ENCODE data around the gene SMG5.

The SMG5 gene

DNA sequence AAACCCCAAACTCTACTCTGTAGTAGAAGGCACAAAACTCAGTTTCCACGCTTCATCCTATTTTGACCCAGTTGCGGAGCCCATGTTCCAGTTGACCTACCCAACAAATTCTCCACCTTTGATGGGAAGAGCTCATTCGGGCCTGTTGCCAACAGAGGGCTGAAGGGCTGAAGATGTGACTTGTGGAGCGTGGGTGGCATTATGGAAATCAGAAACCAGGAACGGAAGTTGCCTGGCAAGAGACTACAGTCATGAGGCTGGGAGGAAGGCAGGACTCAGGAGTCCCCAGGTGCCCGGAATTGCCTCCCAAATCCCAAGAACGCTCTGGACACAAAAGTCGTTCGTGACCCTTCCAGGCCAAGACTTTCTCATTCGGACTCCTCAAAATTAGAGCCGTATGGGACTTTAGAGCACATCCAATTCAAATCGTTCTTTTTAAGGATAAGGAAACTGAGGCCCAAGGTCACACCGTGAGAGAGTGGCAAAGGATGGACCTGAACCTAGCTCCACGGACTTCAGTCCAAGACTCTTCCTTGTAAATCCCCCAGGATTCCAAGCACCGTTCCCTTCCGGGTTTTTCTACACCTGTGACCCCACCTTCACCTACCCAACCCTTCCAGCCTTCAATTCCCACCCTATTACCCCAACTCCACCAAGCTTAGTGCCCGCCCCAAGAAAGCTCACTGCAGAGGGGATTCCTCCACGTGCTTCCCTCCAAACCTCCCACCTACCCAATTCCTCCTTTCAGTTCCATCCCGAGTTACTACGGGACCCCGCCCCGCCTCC lies 739 bp downstream of the SMG5 start:
- DNase-seq (ENCODE audit: low read depth in 2 of 2), result no peak

GRCh38 chr1:156281281-156281680 lies 1.3 kb downstream of the SMG5 start:
- DNase-seq (ENCODE audit: low read depth in 2 of 2), result peak; percentile 19

- DNase-seq (ENCODE audit: low read depth in 2 of 2), result no peak
Observed at GRCh38 chr1:156279837-156280236, 2.8 kb downstream of the SMG5 start.

- no peak for DNase-seq (ENCODE audit: low read depth in 2 of 2)
Observed at GRCh38 chr1:156276966-156277381, 5.7 kb downstream of the SMG5 start.

DNA sequence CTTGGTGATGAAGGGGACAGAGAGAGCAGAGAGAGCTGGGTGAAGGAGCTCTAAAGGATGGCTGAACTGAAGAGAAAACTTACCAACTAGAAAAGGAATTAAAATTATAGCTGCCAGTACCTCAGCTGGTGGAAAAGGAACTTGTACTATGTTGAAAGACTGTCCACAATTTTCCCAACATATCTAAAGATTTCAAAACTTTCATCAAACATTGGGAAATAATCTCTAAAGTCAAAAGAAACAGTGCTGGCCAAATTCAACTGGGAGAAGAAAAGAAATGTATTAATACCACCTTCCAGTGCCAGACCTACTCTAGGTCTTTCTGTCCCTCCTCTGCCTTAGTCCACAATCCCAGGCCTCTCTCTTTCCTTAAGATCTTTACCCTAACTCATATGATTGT lies 6.1 kb downstream of the SMG5 start:
- no peak for DNase-seq (ENCODE audit: low read depth in 2 of 2)

- DNase-seq (ENCODE audit: low read depth in 2 of 2), result no peak
Observed at GRCh38 chr1:156270314-156270713, 12.3 kb downstream of the SMG5 start.

DNA sequence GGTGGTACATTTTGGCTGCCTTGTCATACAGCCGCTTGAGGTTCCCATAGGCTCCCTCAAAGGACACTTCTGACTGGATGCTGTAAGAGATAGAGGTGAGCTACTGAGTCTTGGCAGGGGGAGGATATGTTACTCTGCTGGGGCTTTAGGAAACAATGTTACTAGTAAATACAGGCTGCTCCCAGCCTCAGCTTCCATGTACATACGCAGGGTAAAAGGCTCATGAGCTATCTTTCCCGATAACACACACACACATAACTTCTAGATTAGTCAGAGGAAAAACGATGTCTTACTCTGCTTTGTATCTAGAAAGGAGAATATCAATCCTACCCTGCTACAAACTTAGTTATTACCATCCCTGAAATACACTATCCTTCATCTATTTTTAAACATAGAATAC lies 14.3 kb downstream of the SMG5 start:
- DNase-seq (ENCODE audit: low read depth in 2 of 2), result no peak

DNA sequence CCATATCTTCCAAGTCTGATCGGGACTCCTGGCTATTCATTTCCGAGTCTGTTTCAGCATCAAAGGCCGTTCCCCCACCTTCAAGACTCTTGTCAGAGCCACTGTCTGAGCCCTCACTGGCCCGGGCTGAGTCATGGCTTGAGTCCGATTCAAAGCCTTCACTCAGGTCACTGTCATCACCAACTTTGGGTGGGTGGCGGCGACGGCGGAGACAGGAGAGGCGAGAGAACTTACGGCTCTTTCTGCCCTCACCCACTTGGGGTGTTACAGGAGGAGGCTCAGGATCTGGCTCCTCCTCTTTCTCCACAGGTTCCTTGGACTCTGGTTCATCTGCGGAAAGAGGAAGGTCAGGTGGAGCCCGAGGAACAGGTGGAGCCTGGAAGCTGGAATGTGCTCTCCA lies 16.6 kb downstream of the SMG5 start:
- no peak for DNase-seq (ENCODE audit: low read depth in 2 of 2)

- no peak for DNase-seq (ENCODE audit: low read depth in 2 of 2)
Observed at GRCh38 chr1:156263288-156263655, 19.4 kb downstream of the SMG5 start.

DNA sequence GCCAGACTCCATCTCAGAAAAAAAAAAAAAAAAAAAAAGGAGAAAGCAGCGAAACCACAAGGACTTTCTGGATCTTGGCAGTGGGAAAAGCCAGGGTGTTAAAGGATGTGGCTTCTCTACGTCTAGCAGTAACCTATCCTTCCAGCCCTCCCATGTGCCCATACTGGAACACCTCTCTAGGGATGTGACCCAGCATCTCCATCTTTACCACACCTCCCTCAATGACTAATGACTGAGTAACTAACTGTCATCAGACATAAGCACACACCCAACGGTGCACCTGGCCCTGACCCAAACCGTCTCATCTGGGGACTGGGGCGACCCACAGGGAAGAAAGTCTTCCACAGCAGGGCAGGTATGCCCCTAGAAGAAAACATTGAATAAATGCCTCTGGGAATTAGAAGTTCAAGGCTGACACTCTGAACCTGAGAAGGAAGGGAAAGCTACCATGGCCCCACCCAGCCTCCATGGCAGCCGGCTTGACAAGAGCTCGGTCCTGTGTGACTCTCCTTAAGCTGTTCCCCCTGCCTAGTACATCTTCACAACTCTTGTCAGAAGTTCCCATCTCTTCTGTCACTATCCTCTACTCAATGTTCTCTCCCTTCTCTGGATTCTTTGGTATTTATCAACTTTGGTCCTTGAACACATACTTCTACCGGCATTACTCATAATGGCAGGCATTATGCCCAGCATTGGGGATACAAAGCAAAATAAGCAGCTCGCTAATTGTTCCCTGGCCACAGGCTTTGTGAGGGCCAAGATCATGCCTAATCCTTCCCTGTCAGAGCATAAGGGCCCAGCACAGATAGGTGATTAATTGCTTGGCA lies 20.0 kb downstream of the SMG5 start:
- DNase-seq (ENCODE audit: low read depth in 2 of 2), result no peak

GRCh38 chr1:156260896-156261295 lies 21.7 kb downstream of the SMG5 start:
- DNase-seq (ENCODE audit: low read depth in 2 of 2), result no peak

DNA sequence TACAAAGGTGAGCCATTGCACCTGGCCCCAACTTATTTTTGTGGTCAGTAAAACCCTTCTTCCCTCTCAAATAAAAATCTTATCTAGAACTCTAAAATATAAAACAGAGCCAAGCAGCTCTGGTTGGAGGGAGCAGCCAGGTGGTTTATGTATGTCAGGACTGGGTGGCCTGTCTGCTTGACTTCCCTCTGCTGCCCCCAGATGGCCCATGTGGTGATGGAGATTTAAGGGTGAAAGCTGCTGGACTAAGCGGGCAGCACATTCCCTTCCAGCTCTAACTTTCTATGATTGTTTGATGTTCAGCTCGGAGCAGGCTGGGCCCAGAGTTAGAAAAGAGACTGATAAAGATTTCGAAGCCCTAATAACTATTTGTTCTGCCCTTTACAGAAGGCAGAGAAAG lies 22.8 kb downstream of the SMG5 start:
- DNase-seq (ENCODE audit: low read depth in 2 of 2), result no peak

DNA sequence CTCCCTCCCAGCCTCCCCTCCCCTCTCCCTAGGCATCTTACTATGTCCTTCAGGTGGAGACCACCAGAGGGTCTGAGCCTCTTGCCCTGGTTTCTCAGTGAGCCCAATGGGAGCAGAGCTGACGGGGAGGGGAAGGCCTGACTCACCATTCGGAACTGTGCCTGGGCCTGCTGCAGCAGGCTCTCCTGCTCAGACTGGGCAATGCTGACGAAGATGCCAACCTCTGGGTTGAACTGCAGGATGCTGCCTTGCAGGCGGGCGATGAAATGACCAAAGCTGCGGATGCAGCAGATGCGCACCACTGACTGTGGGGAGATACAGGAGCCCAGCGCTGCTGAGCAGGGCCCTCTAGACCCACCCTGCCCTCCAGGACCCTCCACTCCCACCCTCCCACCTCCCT lies 23.8 kb downstream of the SMG5 start:
- DNase-seq (ENCODE audit: low read depth in 2 of 2), result no peak

DNA sequence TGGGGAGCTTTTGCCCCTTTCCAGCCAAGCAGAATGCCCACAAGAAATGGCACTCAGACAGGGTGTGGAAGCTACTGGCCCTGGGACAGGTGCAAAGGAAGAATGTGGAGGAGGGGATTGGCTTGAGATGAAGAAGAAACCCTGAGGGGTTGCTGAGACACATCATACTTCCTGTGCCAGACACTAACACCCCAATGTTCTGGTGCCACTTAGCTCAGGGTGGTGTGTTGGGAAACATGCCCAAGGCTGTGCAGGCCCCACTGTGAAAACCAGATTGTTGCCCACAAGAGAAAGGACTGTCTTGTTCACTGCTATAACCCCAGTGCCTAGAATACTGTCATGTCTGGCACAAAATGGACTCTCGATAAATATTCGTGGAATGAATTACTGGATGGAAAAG lies 24.9 kb downstream of the SMG5 start:
- DNase-seq (ENCODE audit: low read depth in 2 of 2), result no peak

DNA sequence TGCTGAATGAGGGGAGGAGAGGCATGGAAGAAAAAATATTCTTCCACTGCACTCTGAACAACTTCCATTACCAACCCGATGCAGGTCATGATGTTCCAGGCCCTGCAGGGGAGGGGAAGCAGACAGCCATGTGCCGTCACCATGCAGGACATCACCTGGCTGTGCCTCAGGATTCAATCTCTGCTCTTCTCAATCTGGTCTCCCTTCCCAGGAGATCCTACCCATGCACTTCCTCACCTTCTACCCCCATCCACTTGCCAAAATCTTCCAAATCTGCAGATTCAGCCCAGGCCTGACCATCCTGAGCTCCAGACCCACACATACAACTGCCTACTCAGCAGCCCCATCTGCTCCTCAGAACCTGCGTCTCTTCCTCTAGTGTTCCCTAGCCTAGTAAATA lies 29.0 kb downstream of the SMG5 start:
- no peak for DNase-seq (ENCODE audit: low read depth in 2 of 2)

GRCh38 chr1:156251527-156251926 lies 31.1 kb downstream of the SMG5 start:
- DNase-seq (ENCODE audit: low read depth in 2 of 2), result no peak

- DNase-seq (ENCODE audit: low read depth in 2 of 2), result no peak
Observed at GRCh38 chr1:156249593-156249992, 33.0 kb downstream of the SMG5 start.

DNA sequence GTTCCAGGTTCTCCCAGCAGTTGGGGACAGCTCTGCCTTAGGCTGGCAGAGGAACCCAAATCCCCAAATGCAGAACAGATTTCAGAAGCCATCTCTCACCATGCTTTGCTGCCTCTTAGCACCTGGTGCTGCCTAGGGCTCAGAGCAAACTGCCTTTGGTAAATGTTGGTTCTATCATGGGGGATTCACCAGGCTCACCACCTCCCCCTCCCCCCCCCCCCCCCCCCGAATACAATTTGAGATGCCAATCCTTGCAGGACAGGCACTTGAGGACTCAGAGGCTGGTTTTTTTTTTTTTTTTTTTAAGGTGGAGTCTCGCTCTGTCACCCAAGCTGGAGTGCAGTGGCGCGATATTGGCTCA lies 34.3 kb downstream of the SMG5 start:
- DNase-seq (ENCODE audit: low read depth in 2 of 2), result no peak

GRCh38 chr1:156247460-156248322 lies 34.9 kb downstream of the SMG5 start, which contains the start of gene PAQR6:
PAQR6 (minus strand) TSS chr1:156248056; CDS start chr1:156246731, 1,325 bp downstream.
- no peak for DNase-seq (ENCODE audit: low read depth in 2 of 2)

GRCh38 chr1:156246781-156247459 lies 35.7 kb downstream of the SMG5 start:
- DNase-seq (ENCODE audit: low read depth in 2 of 2), result no peak

GRCh38 chr1:156246241-156246780 lies 36.3 kb downstream of the SMG5 start:
- no peak for DNase-seq (ENCODE audit: low read depth in 2 of 2)

Measured in stimulated activated CD8-positive, alpha-beta memory T cell treated with anti-CD3 and anti-CD28 coated beads, Interleukin-15, amount 100 ng/mL, for 4 hours (primary cell).